Fibroblast of skin of right quadriceps (primary cell): ENCODE measurements around the gene ITGAL.
"Not testable (repeated sequence)": the region's sequence is repeated elsewhere in the genome, so short reads cannot be mapped to it uniquely, and the experiment has no call there.

Experiments used
- DNase-seq: peaks from one replicate; pipeline ENCODE4 v3.0.0-alpha.2; 2013

ITGAL gene

DNA sequence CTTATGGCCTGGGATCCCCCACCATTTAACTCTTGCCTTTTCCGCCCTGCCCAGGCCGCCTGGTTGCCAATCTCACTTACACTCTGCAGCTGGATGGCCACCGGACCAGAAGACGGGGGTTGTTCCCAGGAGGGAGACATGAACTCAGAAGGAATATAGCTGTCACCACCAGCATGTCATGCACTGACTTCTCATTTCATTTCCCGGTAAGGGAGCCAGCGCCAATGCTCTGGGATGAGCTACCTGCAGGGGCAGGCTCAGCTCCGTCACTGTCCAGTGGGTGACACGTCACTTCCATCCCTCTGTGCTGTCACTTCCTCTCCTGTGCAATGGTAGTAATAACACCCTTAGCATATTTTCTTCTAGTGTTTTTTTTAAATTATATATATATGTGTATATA, 26.7 kb downstream of the ITGAL start:
- no peak for DNase-seq

DNA sequence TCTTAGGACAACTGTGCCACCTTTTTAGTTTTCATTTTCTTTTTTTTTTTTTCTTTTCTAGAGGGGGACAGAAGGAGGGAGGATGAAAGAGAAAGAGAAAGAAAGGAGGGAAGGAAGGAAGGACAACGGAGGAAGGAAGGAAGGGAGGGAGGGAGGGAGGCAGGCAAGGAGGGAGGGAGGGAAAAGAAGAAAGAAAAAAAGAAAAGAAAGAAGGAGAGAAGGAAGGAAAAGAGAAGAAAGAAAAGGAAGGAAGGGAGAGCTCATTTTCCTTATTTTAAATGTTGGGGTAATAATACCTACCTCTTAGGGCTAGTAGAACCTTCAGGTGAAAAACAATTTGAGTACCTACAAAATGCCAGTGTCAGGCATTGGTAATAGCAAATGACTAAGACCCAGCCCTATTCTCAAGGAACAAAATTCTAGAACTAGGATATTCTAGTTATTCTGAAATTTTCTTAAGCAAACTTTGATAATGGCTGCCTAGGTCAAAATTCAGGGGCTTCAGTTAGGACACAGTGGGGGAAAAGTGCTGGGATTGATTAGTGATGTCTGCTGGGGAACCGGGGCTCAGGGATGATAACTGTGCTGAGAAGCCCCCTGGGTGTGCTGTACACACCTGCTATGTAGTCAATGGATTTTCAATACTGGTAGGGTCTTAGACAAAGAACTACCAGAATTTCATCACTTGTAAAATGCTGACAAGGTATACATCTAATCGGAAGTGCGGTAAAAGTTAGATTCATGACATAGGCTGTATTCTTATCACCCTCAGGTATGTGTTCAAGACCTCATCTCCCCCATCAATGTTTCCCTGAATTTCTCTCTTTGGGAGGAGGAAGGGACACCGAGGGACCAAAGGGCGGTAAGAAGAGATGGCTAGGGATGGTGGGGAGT, 31.1 kb downstream of the ITGAL start:
- DNase-seq: no peak

DNA sequence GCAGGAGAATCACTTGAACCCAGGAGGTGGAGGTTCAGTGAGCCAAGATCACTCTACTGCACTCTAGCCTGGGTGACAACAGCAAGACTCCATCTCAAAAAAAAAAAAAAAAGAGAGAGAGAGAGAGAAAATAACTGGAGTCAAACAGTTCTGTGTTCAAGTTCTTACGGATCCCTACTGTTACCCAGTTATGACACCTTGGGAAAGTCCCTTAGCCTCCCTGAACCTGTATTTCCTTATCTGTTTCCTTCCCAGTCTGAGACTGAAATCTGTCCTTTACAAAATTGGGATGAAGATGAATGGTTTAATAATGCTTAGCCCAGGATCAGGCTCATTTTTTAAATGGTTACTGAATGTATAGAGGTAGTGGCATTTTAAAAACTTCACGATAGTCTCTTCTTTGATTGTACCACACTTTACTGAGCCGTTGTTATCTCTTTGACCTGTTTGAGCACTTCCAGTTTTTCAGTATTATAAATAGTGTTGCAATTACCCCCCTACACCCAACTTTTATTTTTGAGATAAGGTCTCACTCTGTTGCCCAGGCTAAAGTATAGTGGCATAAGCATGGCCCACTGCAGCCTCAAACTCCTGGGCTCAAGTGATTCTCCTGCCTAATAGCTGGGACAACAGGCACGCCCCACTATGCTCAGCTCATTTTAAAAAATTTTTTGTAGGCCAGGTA, 36.7 kb downstream of the ITGAL start:
- DNase-seq: no peak

DNA sequence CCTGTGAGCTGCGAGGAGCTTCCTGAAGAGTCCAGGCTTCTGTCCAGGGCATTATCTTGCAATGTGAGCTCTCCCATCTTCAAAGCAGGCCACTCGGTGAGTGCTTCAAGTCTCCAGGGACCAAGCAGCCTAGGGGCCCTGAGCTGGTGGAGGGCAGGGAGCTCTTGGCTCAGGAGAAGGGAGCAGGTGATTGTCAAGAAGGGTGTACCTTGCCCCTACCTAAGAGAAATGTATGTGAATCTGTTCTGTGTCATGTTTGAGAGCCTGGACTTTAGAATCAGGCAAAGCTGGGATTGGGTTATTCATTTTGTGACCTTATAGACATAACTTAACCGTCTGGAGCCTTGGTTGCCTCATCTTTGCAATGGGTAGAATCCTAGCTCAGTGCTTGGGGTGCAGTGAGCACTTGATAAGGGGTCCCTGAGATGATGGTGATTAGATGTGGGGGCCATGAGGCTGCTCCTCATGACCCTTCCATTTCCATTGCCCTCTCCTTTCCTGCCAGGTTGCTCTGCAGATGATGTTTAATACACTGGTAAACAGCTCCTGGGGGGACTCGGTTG, 37.9 kb downstream of the ITGAL start:
- DNase-seq: no peak

DNA sequence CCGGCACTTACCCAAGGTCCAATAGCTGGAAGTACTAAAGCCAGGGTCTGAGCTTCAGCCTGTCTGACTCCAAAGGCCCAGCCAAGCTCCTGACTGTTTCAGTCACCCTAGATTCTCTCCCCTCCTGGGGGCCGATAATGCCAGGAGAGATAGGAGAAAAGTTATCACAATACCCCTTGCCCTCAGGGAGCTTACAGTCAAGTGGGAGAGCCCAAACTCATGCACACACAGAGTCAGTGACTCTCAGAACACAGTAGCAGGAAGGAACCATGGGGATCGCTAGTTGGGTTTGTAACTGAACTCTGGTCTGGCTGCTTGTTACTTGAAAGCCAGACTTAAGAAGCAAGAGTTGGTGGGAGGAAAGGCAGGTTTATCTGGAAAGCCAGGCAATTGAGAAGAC, 39.0 kb downstream of the ITGAL start:
- DNase-seq: no peak

DNA sequence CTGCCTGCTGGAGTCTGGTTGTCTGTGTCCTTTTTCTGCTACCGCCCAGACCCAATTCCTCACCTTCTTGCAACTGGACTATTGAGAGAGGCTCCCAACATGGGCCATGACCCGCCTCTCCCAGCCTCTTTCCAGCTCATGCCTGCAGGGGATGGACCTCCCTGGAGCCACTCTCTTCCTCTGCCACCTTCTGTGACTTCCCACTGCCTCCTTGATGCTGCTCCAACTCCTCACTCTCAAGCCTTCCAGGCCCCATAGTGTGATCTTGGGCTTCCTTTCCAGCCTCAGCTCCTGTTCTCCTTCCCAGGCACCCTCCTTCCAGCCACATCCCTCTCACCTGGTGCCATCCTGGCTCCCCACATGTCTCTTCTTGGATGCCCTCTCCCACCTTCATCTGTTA, 42.7 kb downstream of the ITGAL start:
- DNase-seq: no peak

DNA sequence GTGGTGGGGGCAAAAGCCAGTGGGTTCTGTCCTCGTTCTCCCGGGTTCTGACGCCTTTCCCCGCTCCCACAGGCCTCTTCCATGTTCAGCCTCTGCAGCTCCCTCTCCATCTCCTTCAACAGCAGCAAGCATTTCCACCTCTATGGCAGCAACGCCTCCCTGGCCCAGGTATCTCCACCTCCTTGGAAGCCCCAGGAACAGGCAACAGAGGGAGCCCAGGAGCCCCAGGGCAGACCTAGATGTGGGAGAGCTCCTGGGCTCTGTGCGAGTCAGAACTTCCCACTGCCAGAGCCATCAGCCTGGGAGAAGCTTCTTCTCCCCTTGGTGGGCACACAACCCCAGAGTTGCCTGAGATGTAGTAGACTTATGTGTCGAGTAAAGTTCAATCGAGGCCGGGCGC, 46.0 kb downstream of the ITGAL start:
- DNase-seq: no peak

DNA sequence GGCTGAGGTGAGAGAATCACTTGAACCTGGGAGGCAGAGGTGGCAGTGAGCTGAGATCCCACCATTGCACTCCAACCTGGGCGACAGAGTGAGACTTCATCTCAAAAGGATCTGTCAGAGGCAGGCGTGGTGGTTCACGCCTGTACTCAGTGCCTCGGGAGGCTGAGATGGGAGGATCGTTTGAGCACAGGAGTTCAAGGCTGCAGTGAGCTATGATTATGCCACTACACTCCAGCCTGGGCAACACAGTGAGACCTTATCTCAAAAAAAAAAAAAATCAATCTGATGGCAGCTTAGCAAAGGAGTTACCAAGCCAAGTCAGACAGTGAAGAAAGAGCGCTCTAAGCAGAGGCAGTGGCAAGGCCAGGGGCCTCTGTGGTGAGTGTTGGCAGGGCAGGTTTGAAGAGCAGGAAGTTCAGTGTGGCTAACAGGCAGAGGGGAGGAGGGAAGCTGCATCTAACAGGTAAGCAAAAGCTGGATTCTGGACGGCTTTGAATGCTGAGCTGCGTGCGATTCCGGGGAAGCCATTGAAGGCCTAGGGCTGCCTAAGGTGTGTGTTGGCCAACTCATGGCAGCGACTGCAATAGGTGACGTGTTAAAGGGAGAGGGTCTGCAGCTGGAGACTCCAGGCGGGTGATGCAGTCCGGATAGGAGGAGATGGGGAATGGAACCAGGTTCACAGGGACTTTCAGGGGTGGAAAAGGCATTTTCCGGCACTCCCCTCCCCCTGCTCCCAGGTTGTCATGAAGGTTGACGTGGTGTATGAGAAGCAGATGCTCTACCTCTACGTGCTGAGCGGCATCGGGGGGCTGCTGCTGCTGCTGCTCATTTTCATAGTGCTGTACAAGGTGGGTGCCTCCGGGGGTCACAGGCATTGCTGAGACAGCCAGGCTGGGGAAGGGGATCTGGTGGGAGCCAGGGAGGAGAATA, 46.8 kb downstream of the ITGAL start:
- DNase-seq: no peak

DNA sequence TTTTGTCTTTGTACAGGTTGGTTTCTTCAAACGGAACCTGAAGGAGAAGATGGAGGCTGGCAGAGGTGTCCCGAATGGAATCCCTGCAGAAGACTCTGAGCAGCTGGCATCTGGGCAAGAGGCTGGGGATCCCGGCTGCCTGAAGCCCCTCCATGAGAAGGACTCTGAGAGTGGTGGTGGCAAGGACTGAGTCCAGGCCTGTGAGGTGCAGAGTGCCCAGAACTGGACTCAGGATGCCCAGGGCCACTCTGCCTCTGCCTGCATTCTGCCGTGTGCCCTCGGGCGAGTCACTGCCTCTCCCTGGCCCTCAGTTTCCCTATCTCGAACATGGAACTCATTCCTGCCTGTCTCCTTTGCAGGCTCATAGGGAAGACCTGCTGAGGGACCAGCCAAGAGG, 48.9 kb downstream of the ITGAL start:
- DNase-seq: no peak

DNA sequence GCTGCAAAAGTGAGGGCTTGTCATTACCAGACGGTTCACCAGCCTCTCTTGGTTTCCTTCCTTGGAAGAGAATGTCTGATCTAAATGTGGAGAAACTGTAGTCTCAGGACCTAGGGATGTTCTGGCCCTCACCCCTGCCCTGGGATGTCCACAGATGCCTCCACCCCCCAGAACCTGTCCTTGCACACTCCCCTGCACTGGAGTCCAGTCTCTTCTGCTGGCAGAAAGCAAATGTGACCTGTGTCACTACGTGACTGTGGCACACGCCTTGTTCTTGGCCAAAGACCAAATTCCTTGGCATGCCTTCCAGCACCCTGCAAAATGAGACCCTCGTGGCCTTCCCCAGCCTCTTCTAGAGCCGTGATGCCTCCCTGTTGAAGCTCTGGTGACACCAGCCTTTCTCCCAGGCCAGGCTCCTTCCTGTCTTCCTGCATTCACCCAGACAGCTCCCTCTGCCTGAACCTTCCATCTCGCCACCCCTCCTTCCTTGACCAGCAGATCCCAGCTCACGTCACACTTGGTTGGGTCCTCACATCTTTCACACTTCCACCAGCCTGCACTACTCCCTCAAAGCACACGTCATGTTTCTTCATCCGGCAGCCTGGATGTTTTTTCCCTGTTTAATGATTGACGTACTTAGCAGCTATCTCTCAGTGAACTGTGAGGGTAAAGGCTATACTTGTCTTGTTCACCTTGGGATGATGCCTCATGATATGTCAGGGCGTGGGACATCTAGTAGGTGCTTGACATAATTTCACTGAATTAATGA, 49.5 kb downstream of the ITGAL start:
- no peak for DNase-seq

DNA sequence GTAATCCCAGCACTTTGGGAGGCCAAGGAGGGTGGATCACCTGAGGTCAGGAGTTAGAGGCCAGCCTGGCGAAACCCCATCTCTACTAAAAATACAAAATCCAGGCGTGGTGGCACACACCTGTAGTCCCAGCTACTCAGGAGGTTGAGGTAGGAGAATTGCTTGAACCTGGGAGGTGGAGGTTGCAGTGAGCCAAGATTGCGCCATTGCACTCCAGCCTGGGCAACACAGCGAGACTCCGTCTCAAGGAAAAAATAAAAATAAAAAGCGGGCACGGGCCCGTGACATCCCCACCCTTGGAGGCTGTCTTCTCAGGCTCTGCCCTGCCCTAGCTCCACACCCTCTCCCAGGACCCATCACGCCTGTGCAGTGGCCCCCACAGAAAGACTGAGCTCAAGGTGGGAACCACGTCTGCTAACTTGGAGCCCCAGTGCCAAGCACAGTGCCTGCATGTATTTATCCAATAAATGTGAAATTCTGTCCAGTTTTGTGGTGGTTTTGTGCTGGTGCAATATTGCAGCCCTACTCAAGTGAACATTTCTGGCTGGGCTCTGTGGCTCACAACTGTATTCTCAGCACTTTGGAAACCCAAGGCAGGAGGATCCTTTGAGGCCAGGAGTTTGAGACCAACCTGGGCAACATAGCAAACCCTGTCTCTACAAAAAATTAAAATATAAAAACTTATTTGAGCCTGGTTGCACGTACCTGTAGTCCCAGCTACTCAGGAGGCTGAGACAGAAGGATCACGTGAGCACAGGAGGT, 50.3 kb downstream of the ITGAL start:
- not testable (repeated sequence) for DNase-seq

DNA sequence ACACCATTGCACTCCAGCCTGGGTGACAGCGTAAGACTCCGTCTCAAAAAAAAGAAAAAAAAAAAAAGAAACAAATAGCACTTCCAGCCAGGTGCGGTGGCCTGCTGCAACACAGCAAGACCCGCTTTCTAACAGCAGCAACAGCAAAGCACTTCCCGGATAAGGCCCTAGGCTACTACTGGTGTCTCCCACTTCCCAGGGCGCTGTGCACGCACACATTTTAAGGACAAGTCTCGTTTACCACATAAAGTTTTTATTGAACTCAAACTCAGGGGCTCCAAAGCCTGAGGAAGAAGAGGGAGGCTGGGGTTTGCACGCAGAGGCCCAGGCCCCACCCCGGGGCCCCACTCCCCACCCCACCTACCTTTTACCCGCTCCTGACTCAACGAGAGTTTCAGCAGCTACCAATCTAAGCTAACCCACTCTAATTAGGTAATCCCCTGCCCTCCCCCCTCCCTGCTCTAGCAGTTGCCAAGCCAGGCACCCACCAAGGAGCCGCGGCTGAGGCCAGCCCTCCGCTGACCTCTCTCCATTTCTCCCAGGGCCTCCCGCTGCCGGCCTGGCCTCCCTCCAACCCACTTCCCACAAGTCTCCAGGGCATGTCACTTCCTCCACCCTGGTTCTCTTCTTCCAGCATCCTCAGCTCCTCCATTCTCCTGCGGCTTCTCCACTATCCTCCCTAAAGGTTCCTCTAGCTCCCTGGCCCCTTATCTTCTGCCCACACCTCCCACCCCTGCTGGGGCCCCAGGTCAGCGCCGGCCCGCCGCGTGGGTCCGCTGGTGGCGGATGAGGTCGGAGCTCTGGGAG, 51.4 kb downstream of the ITGAL start:
- DNase-seq: no peak

DNA sequence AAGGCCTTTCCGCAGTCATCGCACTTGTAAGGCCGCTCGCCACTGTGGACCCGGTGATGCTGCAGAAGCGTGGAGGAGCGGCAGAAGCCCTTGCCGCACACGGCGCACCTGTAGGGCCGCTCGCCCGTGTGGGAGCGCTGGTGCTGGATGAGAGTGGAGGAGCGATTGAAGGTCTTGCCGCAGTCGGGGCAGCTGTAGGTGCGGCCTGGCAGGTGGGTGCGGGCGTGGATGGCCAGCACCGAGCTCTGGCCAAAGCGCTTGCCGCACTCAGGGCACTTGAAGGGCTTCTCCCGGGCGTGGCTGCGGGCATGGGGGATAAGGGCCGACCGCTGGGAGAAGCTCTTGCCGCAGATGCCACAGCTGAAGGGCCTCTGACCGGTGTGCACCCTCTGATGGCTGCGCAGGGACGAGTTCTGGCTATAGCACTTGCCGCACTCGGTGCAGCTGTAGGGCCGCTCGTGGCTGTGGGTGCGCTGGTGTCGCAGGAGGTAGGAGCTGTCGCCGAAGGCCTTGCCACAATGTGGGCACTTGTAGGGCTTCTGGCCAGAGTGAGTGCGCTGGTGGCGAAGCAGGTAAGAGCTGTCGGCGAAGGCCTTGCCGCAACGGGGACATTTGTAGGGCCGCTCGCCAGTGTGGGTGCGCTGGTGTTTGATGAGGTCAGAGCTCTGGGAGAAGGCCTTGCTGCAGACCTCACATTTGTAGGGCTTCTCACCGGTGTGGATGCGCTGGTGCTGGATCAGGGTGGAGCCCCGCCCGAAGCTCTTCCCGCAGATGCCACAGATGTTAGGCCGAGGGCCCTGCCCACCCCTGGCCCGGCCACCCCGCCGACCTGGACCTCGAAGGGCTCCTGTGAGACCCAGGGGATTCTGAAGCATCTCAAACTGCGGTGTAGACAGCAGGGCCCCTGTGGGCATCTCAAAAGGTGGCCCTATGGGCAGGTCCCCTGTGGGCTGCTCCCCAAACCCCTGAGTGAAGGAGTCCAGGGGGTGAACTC, 52.3 kb downstream of the ITGAL start:
- no peak for DNase-seq

DNA sequence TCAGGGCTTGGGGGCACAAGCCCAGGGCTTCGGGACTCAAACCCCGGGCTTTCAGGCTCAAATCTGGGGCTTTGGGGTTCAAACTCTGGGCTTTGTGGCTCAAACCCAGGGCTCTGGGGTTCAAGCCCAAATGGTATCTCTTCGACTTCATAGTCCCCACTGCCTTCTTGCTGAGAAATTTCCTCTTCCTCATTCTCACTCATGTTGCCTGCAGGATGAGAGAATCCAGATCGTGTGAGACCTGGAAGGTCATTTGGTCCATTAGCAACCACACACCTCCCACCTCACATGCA, 53.2 kb downstream of the ITGAL start:
- DNase-seq: no peak

DNA sequence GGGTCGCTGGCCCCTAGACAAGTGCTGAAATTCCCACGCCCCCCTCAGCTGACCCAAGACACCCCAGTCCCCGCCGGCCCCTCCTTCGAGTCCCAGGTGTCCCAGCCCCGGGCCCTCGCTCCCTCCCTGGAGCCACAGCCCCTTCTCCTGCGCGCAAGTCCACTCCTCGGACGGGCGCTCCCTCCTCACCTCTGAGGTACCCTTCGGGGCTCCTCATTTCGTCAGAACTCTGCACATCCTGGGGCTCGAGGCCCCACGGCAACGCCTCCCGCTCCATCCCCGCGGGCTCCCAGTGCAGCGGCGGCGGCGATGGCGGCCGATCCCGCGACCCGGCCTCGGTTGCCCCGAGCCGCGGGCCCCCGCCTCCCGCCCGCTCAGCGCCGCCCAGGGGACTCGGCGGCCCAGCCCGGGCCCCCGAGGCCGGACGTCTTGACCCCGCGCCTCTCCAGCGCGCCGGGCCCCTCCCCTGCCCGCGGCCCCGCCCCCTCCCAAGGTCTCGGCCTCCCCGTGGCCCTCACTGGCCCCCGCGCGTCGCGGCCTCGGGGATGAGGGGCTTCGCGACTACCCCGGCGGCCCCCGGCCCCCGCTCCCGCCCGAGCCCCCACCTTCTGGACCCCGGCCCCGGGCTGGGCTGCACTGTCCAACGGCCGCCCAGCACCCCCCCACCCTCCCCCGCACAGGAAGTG, 53.7 kb downstream of the ITGAL start, which contains the start of gene ZNF768:
Gene ZNF768, minus strand, starts transcription at position 430 of the 686 bp plus-strand sequence. Its CDS starts 153 bp downstream, at position 277.
- DNase-seq: peak; percentile 22

DNA sequence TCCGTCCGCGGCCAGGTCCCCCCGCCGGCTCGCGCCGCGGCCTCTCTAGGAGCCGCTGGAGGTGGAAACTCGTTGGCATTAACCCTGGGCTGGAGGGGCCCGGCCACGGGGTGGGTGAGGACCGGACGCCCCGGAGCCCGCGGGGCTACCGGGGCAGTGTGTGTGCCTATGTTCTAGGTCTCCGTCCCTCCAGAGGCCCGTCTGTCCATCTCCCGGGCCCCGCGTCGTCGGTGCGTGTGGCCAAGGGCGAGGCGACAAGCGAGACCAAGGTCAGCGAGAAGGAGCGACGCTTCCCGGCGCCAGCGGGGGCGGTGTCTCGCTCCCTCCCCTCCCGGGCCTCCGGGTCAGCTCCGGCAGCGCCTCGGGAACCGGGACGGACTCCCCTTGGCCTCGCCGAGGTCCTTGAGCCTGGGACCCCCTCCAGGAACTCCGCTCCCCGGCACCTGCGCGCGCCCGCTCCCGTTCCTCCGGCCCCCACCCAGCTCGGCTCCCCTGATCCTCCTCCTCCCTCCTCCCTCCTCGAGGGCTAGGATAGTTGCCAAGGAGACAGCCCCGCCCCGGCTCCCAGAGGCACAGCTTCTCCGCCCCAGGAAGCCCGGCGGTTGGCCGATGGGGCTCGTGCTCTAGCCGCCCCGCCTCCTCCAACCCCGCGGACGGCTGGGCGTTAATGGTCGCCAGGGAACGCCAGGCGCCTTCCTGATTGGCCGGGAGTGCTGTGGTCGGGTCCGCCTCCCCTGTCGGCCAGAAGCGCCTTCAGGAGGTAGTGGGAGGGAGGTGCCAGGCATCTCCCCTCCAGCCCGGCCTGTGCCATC, 54.5 kb downstream of the ITGAL start:
- DNase-seq: peak; percentile 98

DNA sequence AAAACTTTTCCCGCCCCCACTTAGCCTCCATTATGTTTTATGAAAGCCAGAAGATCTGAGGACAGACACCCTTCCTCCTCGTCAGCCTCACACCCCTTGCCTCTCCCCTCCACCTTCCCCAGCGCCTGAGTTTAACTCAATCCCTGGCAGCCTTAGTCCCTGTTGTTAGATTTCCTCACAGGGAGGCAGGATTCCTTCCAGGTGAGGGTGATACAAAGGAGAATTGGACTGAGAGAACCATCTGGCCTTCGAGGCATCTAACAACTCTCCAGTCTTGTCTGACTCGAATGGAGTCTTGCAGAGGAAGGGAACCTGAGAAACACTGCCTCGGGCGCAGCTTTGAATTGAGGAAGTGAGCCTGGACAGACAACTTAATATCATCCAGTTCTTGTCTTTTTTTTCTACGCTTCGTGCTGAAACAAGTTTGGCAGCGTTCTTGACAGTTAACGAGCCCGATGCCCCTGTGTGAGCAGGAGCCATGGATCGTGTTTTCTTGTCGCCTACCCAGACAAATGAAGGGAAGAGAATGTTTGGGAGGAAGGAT, 55.2 kb downstream of the ITGAL start:
- DNase-seq: no peak
